Measurements from ENCODE around the gene COL17A1. TPM values are rescaled to one million over a fixed set of nuclear protein-coding genes. Genes with fewer than 3 reads are reported as not detected.

COL17A1 gene
- polyA plus RNA-seq, 4 donors = 4.9 to 78.1 (median 35.5) TPM

DNA sequence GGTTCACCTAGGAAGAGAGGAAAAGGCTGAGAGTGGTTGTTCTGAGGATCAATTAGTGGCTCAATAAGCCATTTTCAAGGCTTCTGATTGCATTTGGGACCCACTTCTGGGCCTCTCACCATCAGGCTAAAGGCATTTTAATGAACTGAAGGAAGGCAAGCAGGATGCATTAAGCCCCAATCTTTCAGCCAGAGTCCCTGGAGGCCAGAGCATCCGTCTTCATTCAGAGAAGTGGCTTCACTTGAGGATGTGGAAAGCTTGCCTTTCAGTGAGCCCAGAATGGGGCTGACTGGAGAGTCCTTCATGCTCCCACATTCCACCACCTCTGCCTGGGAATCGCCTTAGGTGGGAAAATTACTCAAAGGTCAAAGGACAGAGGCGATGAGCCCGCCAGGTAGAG, 41.8 kb downstream of the COL17A1 start:
- peaks cover 0 to 2% of the 10 kb centered on the region in 2 donors for H3K9me3 ChIP-seq (ENCODE audit: control insufficient read depth in 2 of 2, insufficient read depth in 1 of 2, low read depth in 1 of 2, low read length in 1 of 2)
- DNase-seq (no peak), FAIRE-seq (no peak)
- H3K4me3 ChIP-seq (ENCODE audit: low read depth in 1 of 3, low read length in 3 of 3) = no peak overlapping the region
- no peak overlapping the region for H3K27ac ChIP-seq (ENCODE audit: low read depth in 1 of 3, low read length in 2 of 3)
- H3K4me1 ChIP-seq (ENCODE audit: control insufficient read depth in 3 of 3, insufficient read depth in 2 of 3, low read depth in 1 of 3, low read length in 2 of 3) = peaks cover 0 to 3% (median 0%) of the 10 kb centered on the region in 3 donors
- H3K36me3 ChIP-seq (ENCODE audit: control insufficient read depth in 3 of 3, insufficient read depth in 2 of 3, low read depth in 1 of 3, low read length in 3 of 3) = peaks cover 0 to 23% (median 0%) of the 10 kb centered on the region in 3 donors
- 70 to 75% (median 74%) methylated on average over 4 of the region's 4 CpGs for WGBS, 3 donors
- no peaks in the 10 kb centered on the region for H3K27me3 ChIP-seq (ENCODE audit: control insufficient read depth in 3 of 3, insufficient read depth in 3 of 3, low read length in 3 of 3)

GRCh38 chr10:104043185-104043830, 42.4 kb downstream of the COL17A1 start:
- 83 to 86% (median 85%) methylated on average over 8 of the region's 8 CpGs for WGBS, 3 donors
- H3K4me3 ChIP-seq (ENCODE audit: low read depth in 1 of 3, low read length in 3 of 3) = no peak overlapping the region
- H3K27me3 ChIP-seq (ENCODE audit: control insufficient read depth in 3 of 3, insufficient read depth in 3 of 3, low read length in 3 of 3) = no peaks in the 10 kb centered on the region
- no peaks in the 10 kb centered on the region for H3K4me1 ChIP-seq (ENCODE audit: control insufficient read depth in 3 of 3, insufficient read depth in 2 of 3, low read depth in 1 of 3, low read length in 2 of 3)
- peaks cover 0 to 2% of the 10 kb centered on the region in 2 donors for H3K9me3 ChIP-seq (ENCODE audit: control insufficient read depth in 2 of 2, insufficient read depth in 1 of 2, low read depth in 1 of 2, low read length in 1 of 2)
- DNase-seq (no peak), FAIRE-seq (no peak)
- H3K36me3 ChIP-seq (ENCODE audit: control insufficient read depth in 3 of 3, insufficient read depth in 2 of 3, low read depth in 1 of 3, low read length in 3 of 3) = peaks cover 0 to 24% (median 0%) of the 10 kb centered on the region in 3 donors
- H3K27ac ChIP-seq (ENCODE audit: low read depth in 1 of 3, low read length in 2 of 3) = no peak overlapping the region

- H3K9me3 ChIP-seq (ENCODE audit: control insufficient read depth in 2 of 2, insufficient read depth in 1 of 2, low read depth in 1 of 2, low read length in 1 of 2) = peaks cover 0 to 2% of the 10 kb centered on the region in 2 donors
- FAIRE-seq = no peak
Observed at GRCh38 chr10:104041891-104042535, 43.7 kb downstream of the COL17A1 start.

DNA sequence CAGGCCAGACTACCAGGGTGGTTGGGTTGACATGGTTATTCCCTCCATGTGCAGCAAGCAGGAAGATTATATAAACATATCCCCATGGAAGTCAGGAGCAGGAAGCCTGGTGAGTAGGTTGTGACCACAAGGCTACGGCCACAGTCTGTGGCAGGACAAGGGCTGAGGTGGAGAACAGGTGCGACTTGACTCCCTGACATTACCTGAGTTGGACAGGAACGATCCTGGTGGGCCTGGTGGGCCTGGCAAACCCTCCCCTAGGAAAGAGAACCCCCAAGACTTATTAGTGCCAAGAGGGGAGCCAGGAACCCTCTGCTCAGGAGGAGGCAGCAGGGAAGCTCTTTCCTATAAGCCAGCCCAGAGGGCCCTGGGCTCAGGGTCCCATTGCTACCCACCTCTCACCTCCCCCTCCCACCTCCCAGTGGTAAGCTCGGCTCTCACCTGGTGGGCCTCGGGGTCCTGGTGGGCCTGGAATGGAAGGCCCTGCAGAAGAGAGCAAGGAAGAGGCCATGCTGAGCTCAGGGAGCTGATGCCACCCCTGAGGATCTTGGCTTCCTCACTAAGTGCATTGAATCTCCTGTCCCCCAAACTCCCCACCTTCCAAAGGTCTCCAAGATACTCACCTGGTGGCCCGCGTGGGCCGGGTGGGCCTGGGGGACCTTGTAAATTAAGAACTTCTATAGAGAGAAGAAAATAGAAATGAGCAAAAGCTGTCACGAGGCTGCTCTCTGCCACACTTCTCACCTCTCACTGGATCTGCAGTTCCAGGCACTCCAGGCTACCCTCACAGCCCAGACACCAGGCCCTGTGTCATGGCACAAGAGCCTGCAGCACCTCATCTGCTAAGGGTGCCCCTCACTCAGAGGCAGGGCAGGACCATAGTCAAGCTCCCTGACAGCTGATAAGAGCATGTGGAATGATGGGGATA, 44.6 kb downstream of the COL17A1 start:
- FAIRE-seq (no peak), DNase-seq (no peak)
- H3K27ac ChIP-seq (ENCODE audit: low read depth in 1 of 3, low read length in 2 of 3) = no peak overlapping the region
- no peaks in the 10 kb centered on the region for H3K4me1 ChIP-seq (ENCODE audit: control insufficient read depth in 3 of 3, insufficient read depth in 2 of 3, low read depth in 1 of 3, low read length in 2 of 3)
- H3K27me3 ChIP-seq (ENCODE audit: control insufficient read depth in 3 of 3, insufficient read depth in 3 of 3, low read length in 3 of 3) = no peaks in the 10 kb centered on the region
- H3K9me3 ChIP-seq (ENCODE audit: control insufficient read depth in 2 of 2, insufficient read depth in 1 of 2, low read depth in 1 of 2, low read length in 1 of 2) = peaks cover 0 to 2% of the 10 kb centered on the region in 2 donors
- 68 to 79% (median 73%) methylated on average over 9 of the region's 9 CpGs for WGBS, 3 donors
- no peak overlapping the region for H3K4me3 ChIP-seq (ENCODE audit: low read depth in 1 of 3, low read length in 3 of 3)
- H3K36me3 ChIP-seq (ENCODE audit: control insufficient read depth in 3 of 3, insufficient read depth in 2 of 3, low read depth in 1 of 3, low read length in 3 of 3) = peaks cover 0 to 30% (median 0%) of the 10 kb centered on the region in 3 donors

More at GRCh38 chr10:104041891-104042535, 43.7 kb downstream of the COL17A1 start:
- Histone ChIP-seq H3K27ac (ENCODE audit: low read depth in 1 of 3, low read length in 2 of 3) (no peak overlapping the region), H3K4me1 (ENCODE audit: control insufficient read depth in 3 of 3, insufficient read depth in 2 of 3, low read depth in 1 of 3, low read length in 2 of 3) (no peaks in the 10 kb centered on the region), H3K36me3 (ENCODE audit: control insufficient read depth in 3 of 3, insufficient read depth in 2 of 3, low read depth in 1 of 3, low read length in 3 of 3) (peaks cover 0 to 33% (median 0%) of the 10 kb centered on the region in 3 donors), H3K4me3 (ENCODE audit: low read depth in 1 of 3, low read length in 3 of 3) (no peak overlapping the region), H3K27me3 (ENCODE audit: control insufficient read depth in 3 of 3, insufficient read depth in 3 of 3, low read length in 3 of 3) (no peaks in the 10 kb centered on the region)
- DNase-seq = no peak
- 83 to 88% (median 86%) methylated on average over 14 of the region's 14 CpGs for WGBS, 3 donors

DNA sequence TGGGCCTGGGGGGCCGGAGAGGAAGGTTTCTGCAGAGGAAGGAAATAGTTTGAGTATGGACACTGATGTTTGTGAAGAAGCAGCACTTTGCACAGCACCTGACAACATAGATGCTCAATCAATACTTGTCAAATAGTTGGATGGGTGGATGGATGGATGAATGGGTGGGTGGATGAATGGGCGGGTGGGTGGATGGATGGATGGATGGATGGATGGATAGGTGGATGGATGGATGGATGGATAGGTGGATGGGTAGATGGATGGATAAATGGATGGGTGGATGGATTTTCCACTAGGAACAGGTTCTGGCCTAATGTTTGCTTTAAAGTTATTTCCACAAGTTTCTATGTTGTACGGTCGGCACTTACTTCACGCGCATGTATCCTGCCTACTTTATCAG, 45.3 kb downstream of the COL17A1 start:
- no peaks in the 10 kb centered on the region for H3K27me3 ChIP-seq (ENCODE audit: control insufficient read depth in 3 of 3, insufficient read depth in 3 of 3, low read length in 3 of 3)
- H3K27ac ChIP-seq (ENCODE audit: low read depth in 1 of 3, low read length in 2 of 3) = no peak overlapping the region
- 74 to 80% (median 79%) methylated on average over 6 of the region's 6 CpGs for WGBS, 3 donors
- peaks cover 0 to 2% of the 10 kb centered on the region in 2 donors for H3K9me3 ChIP-seq (ENCODE audit: control insufficient read depth in 2 of 2, insufficient read depth in 1 of 2, low read depth in 1 of 2, low read length in 1 of 2)
- H3K36me3 ChIP-seq (ENCODE audit: control insufficient read depth in 3 of 3, insufficient read depth in 2 of 3, low read depth in 1 of 3, low read length in 3 of 3) = peaks cover 0 to 29% (median 0%) of the 10 kb centered on the region in 3 donors
- FAIRE-seq (no peak), DNase-seq (no peak)
- H3K4me1 ChIP-seq (ENCODE audit: control insufficient read depth in 3 of 3, insufficient read depth in 2 of 3, low read depth in 1 of 3, low read length in 2 of 3) = no peaks in the 10 kb centered on the region
- H3K4me3 ChIP-seq (ENCODE audit: low read depth in 1 of 3, low read length in 3 of 3) = no peak overlapping the region

DNA sequence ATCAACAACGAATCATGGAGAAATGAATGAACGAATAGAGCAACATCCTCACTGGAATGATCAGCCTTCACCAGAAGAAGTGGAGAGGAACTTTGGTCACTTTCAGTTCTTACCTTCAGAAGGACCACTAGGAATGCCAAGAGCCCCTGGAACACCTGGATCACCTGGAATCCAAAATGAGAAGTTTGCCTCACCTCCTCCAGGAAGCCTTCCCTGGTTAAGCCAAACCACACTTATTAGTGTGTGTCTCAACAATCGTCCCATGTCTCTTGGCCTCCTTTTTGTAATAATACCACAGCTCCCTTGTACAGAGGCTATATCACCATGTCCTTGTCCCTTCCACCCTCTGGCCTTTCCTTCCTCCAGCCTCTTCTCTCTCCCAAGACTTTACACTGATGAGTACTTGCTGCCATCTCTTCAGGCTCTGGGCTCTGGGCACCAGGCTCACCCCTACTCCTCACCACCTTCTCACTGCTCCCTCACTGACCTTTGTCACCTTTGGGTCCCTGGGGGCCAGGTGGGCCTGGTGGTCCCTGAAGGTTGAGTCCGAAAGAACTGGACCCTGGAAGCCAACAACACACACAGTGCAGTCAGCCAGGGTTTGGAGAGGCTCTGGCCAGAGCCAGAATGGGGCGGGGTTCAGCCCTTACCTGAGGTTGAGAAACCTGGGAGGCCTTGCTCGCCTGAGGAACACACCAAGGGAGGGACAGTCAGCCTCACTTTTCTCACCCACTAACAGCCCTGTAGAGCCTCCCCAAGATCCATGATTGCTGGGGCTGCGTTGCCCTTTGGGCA, 46.5 kb downstream of the COL17A1 start:
- 85 to 92% (median 90%) methylated on average over 7 of the region's 7 CpGs for WGBS, 3 donors
- H3K27me3 ChIP-seq (ENCODE audit: control insufficient read depth in 3 of 3, insufficient read depth in 3 of 3, low read length in 3 of 3) = no peaks in the 10 kb centered on the region
- H3K4me1 ChIP-seq (ENCODE audit: control insufficient read depth in 3 of 3, insufficient read depth in 2 of 3, low read depth in 1 of 3, low read length in 2 of 3) = no peaks in the 10 kb centered on the region
- peaks cover 0 to 41% (median 0%) of the 10 kb centered on the region in 3 donors for H3K36me3 ChIP-seq (ENCODE audit: control insufficient read depth in 3 of 3, insufficient read depth in 2 of 3, low read depth in 1 of 3, low read length in 3 of 3)
- DNase-seq = no peak
- no peak overlapping the region for H3K27ac ChIP-seq (ENCODE audit: low read depth in 1 of 3, low read length in 2 of 3)
- FAIRE-seq = no peak
- H3K4me3 ChIP-seq (ENCODE audit: low read depth in 1 of 3, low read length in 3 of 3) = no peak overlapping the region
- peaks cover 0 to 2% of the 10 kb centered on the region in 2 donors for H3K9me3 ChIP-seq (ENCODE audit: control insufficient read depth in 2 of 2, insufficient read depth in 1 of 2, low read depth in 1 of 2, low read length in 1 of 2)

DNA sequence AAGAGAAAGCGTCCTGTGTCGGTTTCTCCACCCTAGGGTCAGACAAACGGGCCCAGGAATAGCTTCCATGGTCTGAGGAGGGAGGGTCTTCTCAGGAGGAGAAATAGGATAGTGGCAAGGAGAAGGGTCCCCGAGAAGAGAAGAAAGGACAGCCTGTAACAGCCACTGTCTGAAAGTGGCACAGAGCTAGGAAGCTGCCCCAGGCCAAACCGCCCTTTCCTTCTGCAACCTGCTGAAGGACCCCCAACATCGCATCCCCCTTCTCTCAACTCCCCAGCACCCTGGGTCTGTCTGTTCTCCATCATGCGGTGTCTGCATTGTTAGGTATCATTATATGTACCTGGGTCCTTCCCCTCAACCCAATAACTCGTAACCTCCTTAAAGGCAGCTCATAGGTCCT, 47.1 kb downstream of the COL17A1 start:
- FAIRE-seq = no peak
- H3K4me3 ChIP-seq (ENCODE audit: low read depth in 1 of 3, low read length in 3 of 3) = no peak overlapping the region
- WGBS, 3 donors = 88 to 93% (median 89%) methylated on average over 8 of the region's 8 CpGs
- H3K36me3 ChIP-seq (ENCODE audit: control insufficient read depth in 3 of 3, insufficient read depth in 2 of 3, low read depth in 1 of 3, low read length in 3 of 3) = peaks cover 0 to 47% (median under 1%) of the 10 kb centered on the region in 3 donors
- no peak overlapping the region for H3K27ac ChIP-seq (ENCODE audit: low read depth in 1 of 3, low read length in 2 of 3)
- H3K27me3 ChIP-seq (ENCODE audit: control insufficient read depth in 3 of 3, insufficient read depth in 3 of 3, low read length in 3 of 3) = no peaks in the 10 kb centered on the region
- peaks cover 0 to 2% of the 10 kb centered on the region in 2 donors for H3K9me3 ChIP-seq (ENCODE audit: control insufficient read depth in 2 of 2, insufficient read depth in 1 of 2, low read depth in 1 of 2, low read length in 1 of 2)
- no peaks in the 10 kb centered on the region for H3K4me1 ChIP-seq (ENCODE audit: control insufficient read depth in 3 of 3, insufficient read depth in 2 of 3, low read depth in 1 of 3, low read length in 2 of 3)
- no peak for DNase-seq
